Pancreas (tissue), 10 donors: Measurements from ENCODE around the gene NLN. TPM values are rescaled to one million over a fixed set of nuclear protein-coding genes. Genes with fewer than 3 reads are reported as not detected.

Source experiments
- ATAC-seq, 4 donors: fragments of 200-7000 bp; cut with Tn5 transposase; one replicate each; pipeline versions ENCODE4 v1.8.0 to v1.9.1; 2020; ENCODE audit warnings: mild to moderate bottlenecking in 4 of 4, moderate library complexity in 4 of 4
- DNase-seq, 6 donors: peaks; one replicate each; pipeline ENCODE4 v3.0.0-alpha.2; 2020
- FAIRE-seq: peaks from 2 replicates; lab custom pipeline; 2012; peaks lifted over from hg19 to GRCh38; lab: Jason Lieb, UNC
- H3K27ac ChIP-seq, 4 donors: fragments of 200-600 bp; sonication (generic); 1 replicate in 3 of 4; 2 replicates in 1 of 4; pipeline versions ENCODE4 v1.5.0 to v1.8.0; 2020
- H3K27me3 ChIP-seq, 4 donors: fragments of 200-600 bp; one replicate each; pipeline ENCODE4 v1.8.0; 2021
- H3K36me3 ChIP-seq, 3 donors: fragments of 200-600 bp; sonication (generic) in 1 of 3; one replicate each; pipeline versions ENCODE4 v1.5.0 to v1.8.0; 2020 to 2021
- H3K4me1 ChIP-seq, 3 donors: fragments of 200-600 bp; one replicate each; pipeline ENCODE4 v1.8.0; 2021
- H3K4me3 ChIP-seq, 4 donors: fragments of 200-600 bp; sonication (generic) in 2 of 4; one replicate each; pipeline versions ENCODE4 v1.5.0 to v1.8.0; 2020 to 2021
- H3K9me3 ChIP-seq, 4 donors: fragments of 200-600 bp; one replicate each; pipeline ENCODE4 v1.8.0; 2021
- CTCF ChIP-seq, 4 donors: fragments of 200-600 bp; sonication (generic) in 3 of 4; IDR thresholded peaks; one replicate each; pipeline versions ENCODE4 v1.5.0 to v1.8.0; 2021; ENCODE audit warnings: antibody characterized with exemption in 4 of 4
- WGBS, 2 donors: extraction: QIAGEN DNeasy Blood & Tissue Kit; methylation state at CpG; one replicate each; pipeline ENCODE4 v1.1.7; 2013; 5-methylcytosine and 5-hydroxymethylcytosine counted together
- intact Hi-C, 3 donors: fragments of 100-400 bp; cut with DNase I; formaldehyde crosslinking; loops; one replicate each; pipeline versions ENCODE4 v1.11.1 to v1.14.2; 2022
- polyA plus RNA-seq, 2 donors: library from polyadenylated mRNA; stranded (reverse); fragments of 200-250 nt; gene quantifications; one replicate each; pipeline ENCODE4 v1.2.3, GENCODE V29; 2013
- total RNA-seq, 6 donors: library from RNA; stranded (reverse); fragmentation: NEBNext Ultra II Directional in 4 of 6; extraction: Animal tissue kit (Norgen Biotek cat#: 25700) in 4 of 6; gene quantifications; one replicate each; pipeline versions ENCODE4 v1.2.1 to v1.2.4, GENCODE V29; 2021 to 2023
- donor health status: healthy with polysubstance abuse.
- donor health status: DM: no; HTN: no; CAD: no; lungs with moderate emphysema.
- donor health status: DM: no; HTN: no; CAD: no.
- donor health status: control.
- donor health status: control.
- donor health status: Bipolar disorder and iron deficiency.
- donor health status: DM: yes; HTN: yes; CAD: no.
- donor health status: DM: no; HTN: no; CAD: no.
- donor health status: DM: no; HTN: no; CAD: no.
- donor health status: DM: yes; HTN: yes; CAD: no.

Gene NLN
- total and polyA plus RNA-seq, 8 donors: 1.8 to 15.0 (median 8.0) TPM

GRCh38 chr5:65830856-65831255 is 108.9 kb downstream of the NLN start:
- no peak for ATAC-seq

DNA sequence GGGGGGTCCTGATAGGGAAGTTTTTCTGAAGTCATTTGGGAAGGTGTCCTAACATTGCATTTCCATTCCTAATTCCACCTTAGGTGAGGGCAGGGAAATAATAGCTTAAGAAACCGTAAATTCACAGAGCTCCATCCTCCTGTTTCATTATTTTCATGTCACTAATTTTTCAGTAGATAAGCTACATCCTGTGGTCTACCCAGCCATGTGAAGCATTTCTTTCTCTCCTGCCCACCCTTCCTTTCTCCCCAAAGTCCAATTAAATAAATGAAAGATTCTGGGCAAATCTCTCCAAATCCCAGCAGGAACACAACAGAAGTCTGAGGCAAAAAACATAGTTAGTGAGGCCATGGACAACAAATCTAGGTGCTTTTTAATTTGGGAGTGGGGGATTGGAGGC is 109.3 kb downstream of the NLN start:
- Histone ChIP-seq H3K9me3 (no peaks in the 10 kb centered on the region), H3K4me1 (no peaks in the 10 kb centered on the region), H3K4me3 (no peak overlapping the region), H3K27me3 (no peaks in the 10 kb centered on the region), H3K27ac (no peak overlapping the region), H3K36me3 (no peaks in the 10 kb centered on the region)
- no peak for DNase-seq
- TF ChIP-seq CTCF (IDR thresholded peaks at IDR 0.05): no peak
- no peak for ATAC-seq
- intact Hi-C loops: no loop called here
- 46 to 90% methylated on average over 1 of the region's 1 CpG for WGBS, 2 donors
- FAIRE-seq: no peak

More at GRCh38 chr5:65830856-65831255, 108.9 kb downstream of the NLN start:
- FAIRE-seq (no peak), DNase-seq (no peak)
- no peaks in the 10 kb centered on the region for H3K9me3 ChIP-seq
- H3K4me1 ChIP-seq: no peaks in the 10 kb centered on the region
- no peak overlapping the region for H3K27ac ChIP-seq
- no peaks in the 10 kb centered on the region for H3K27me3 ChIP-seq
- intact Hi-C loops: no loop called here
- TF ChIP-seq CTCF (IDR thresholded peaks at IDR 0.05): no peak
- no peaks in the 10 kb centered on the region for H3K36me3 ChIP-seq
- WGBS, 2 donors: 86 to 87% methylated on average over 2 of the region's 2 CpGs
- H3K4me3 ChIP-seq: no peak overlapping the region

DNA sequence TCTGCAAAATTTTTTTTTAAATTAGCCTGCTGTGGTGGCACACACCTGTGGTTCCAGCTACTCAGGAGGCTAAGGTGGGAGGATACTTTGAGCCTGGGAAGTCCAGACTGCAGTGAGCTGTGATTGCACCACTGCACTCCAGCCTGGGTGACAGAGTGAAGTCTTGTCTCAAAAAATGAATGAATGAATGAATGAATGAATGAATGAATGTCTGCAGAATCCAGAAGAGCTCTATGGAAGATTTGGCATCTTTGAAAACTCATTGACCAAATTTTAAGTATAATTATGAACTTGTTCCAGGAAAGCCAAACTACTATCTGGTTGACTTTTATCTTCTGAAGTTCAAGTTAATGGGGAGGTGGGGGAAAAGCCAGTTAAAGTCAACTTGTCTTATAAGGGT is 110.1 kb downstream of the NLN start:
- H3K4me3 ChIP-seq: no peak overlapping the region
- FAIRE-seq: no peak

GRCh38 chr5:65832603-65833228 is 110.7 kb downstream of the NLN start:
- H3K36me3 ChIP-seq: no peaks in the 10 kb centered on the region
- no peak overlapping the region for H3K4me3 ChIP-seq
- no peaks in the 10 kb centered on the region for H3K27me3 ChIP-seq
- WGBS, 2 donors: 83 to 89% methylated on average over 2 of the region's 2 CpGs
- DNase-seq (no peak), FAIRE-seq (no peak), ATAC-seq (no peak)
- H3K4me1 ChIP-seq: no peaks in the 10 kb centered on the region
- intact Hi-C loops: no loop called here
- H3K27ac ChIP-seq: no peak overlapping the region
- H3K9me3 ChIP-seq: no peaks in the 10 kb centered on the region
- no peak for TF ChIP-seq CTCF (IDR thresholded peaks at IDR 0.05)

More for the DNA sequence above, 110.1 kb downstream of the NLN start:
- ATAC-seq (no peak), DNase-seq (no peak)
- intact Hi-C loops: no loop called here
- no peaks in the 10 kb centered on the region for H3K27me3 ChIP-seq
- H3K36me3 ChIP-seq: no peaks in the 10 kb centered on the region
- no peak for TF ChIP-seq CTCF (IDR thresholded peaks at IDR 0.05)
- no peak overlapping the region for H3K27ac ChIP-seq
- H3K4me1 ChIP-seq: no peaks in the 10 kb centered on the region
- H3K9me3 ChIP-seq: no peaks in the 10 kb centered on the region

DNA sequence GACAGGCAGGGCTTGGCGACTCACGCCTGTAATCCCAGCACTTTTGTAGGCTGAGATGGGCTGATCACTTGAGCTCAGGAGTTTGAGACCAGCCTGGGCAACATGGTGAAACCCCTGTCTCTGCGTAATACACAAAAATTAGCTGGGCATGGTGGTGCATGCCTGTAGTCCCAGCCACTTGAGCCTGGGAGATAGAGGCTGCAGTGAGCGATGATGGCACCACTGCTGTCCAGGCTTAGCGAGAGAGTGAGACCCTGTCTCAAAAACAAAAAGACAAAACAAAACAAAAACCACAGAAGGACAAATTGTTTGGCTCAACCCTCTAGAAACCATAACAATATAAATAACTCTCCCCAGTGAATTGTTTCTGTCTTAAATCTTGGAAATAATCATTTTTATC is 111.8 kb downstream of the NLN start:
- intact Hi-C loops: no loop called here
- Histone ChIP-seq H3K36me3 (no peaks in the 10 kb centered on the region), H3K27ac (no peak overlapping the region), H3K4me1 (no peaks in the 10 kb centered on the region), H3K4me3 (no peak overlapping the region), H3K9me3 (no peaks in the 10 kb centered on the region), H3K27me3 (no peaks in the 10 kb centered on the region)
- FAIRE-seq (no peak), DNase-seq (no peak), ATAC-seq (no peak)
- no peak for TF ChIP-seq CTCF (IDR thresholded peaks at IDR 0.05)
- 68 to 78% methylated on average over 5 of the region's 5 CpGs for WGBS, 2 donors
